ENCODE data around the gene PRKD3.

Gene PRKD3

GRCh38 chr2:37342591-37343220 is 18.1 kb upstream of the PRKD3 start:
- no peak for DNase-seq

- DNase-seq: no peak
Measured at GRCh38 chr2:37340637-37341036, 16.0 kb upstream of the PRKD3 start.

GRCh38 chr2:37338933-37339332 is 14.3 kb upstream of the PRKD3 start:
- no peak for DNase-seq

- DNase-seq: no peak
Measured at GRCh38 chr2:37337620-37338280, 13.1 kb upstream of the PRKD3 start.

- DNase-seq: no peak
Measured at GRCh38 chr2:37335604-37336003, 11.0 kb upstream of the PRKD3 start.

- DNase-seq: no peak
Measured at GRCh38 chr2:37333256-37333655, 8.6 kb upstream of the PRKD3 start.

GRCh38 chr2:37332560-37332959 is 7.9 kb upstream of the PRKD3 start:
- DNase-seq: no peak

- DNase-seq: peak; percentile 53 to 63
Measured at GRCh38 chr2:37330681-37331080, 6.0 kb upstream of the PRKD3 start.

GRCh38 chr2:37326866-37327634 is 2.4 kb upstream of the PRKD3 start:
- DNase-seq: no peak

- peak; percentile 85 to 88 for DNase-seq
Measured at GRCh38 chr2:37326285-37326684, 1.7 kb upstream of the PRKD3 start.

- DNase-seq: peak in 1 of 2 donors; percentile 11
Measured at GRCh38 chr2:37325625-37326071, 1.0 kb upstream of the PRKD3 start.

GRCh38 chr2:37324536-37324785 is 172 bp downstream of the PRKD3 start:
- DNase-seq: peak in 1 of 2 donors; percentile 60

- peak in 1 of 2 donors; percentile 10 for DNase-seq
Measured at GRCh38 chr2:37323781-37324535, 675 bp downstream of the PRKD3 start.

GRCh38 chr2:37323176-37323780 is 1.4 kb downstream of the PRKD3 start:
- DNase-seq: no peak

- DNase-seq: no peak
Measured at GRCh38 chr2:37322368-37322767, 2.3 kb downstream of the PRKD3 start.

- no peak for DNase-seq
Measured at GRCh38 chr2:37321029-37321682, 3.5 kb downstream of the PRKD3 start.

GRCh38 chr2:37319754-37320609 is 4.7 kb downstream of the PRKD3 start:
- DNase-seq: no peak

GRCh38 chr2:37318401-37318800 is 6.2 kb downstream of the PRKD3 start:
- DNase-seq: peak; percentile 24 to 50

GRCh38 chr2:37317746-37318145 is 6.9 kb downstream of the PRKD3 start:
- no peak for DNase-seq

- DNase-seq: no peak
Measured at GRCh38 chr2:37316181-37316580, 8.5 kb downstream of the PRKD3 start.

- no peak for DNase-seq
Measured at GRCh38 chr2:37315364-37315763, 9.3 kb downstream of the PRKD3 start.

Data from inflammatory macrophage (primary cell).